HG02610 (cell line): ENCODE data around the gene C2CD2.
A peak's percentile ranks its signal among the peaks of the same experiment; 100 is the strongest.

ENCODE experiments used
- ATAC-seq: cut with Tn5 transposase; IDR thresholded peaks from one replicate; pipeline ENCODE4 v1.9.1; 2021; ENCODE audit warnings: mild to moderate bottlenecking, moderate library complexity; ENCODE audit not compliant: unreplicated experiment

Gene C2CD2

GRCh38 chr21:41890355-41890754 lies 63.5 kb downstream of the C2CD2 start:
- ATAC-seq, result no peak

GRCh38 chr21:41888749-41889376 lies 65.0 kb downstream of the C2CD2 start:
- ATAC-seq, result no peak

- no peak for ATAC-seq
Measured at GRCh38 chr21:41887667-41888066, 66.2 kb downstream of the C2CD2 start.

GRCh38 chr21:41886328-41886727 lies 67.5 kb downstream of the C2CD2 start:
- no peak for ATAC-seq

- no peak for ATAC-seq
Measured at GRCh38 chr21:41885341-41886024, 68.3 kb downstream of the C2CD2 start.

- ATAC-seq, result no peak
Measured at GRCh38 chr21:41884501-41885030, 69.3 kb downstream of the C2CD2 start.

GRCh38 chr21:41883582-41883981 lies 70.2 kb downstream of the C2CD2 start:
- ATAC-seq, result no peak

- ATAC-seq, result no peak
Measured at GRCh38 chr21:41881051-41881450, 72.8 kb downstream of the C2CD2 start.

GRCh38 chr21:41880153-41880552 lies 73.7 kb downstream of the C2CD2 start:
- ATAC-seq, result no peak

- ATAC-seq, result peak; percentile 64
Measured at GRCh38 chr21:41879190-41879998, 74.4 kb downstream of the C2CD2 start, which contains the start of gene PRDM15. PRDM15 (minus strand) TSS chr21:41879344; CDS start chr21:41860363, 18,981 bp downstream.

- peak; percentile 49 for ATAC-seq
Measured at GRCh38 chr21:41878831-41879189, 75.0 kb downstream of the C2CD2 start.

GRCh38 chr21:41877901-41878830 lies 75.7 kb downstream of the C2CD2 start:
- ATAC-seq, result peak; percentile 17

- no peak for ATAC-seq
Measured at GRCh38 chr21:41876928-41877652, 76.7 kb downstream of the C2CD2 start.

GRCh38 chr21:41876396-41876795 lies 77.4 kb downstream of the C2CD2 start:
- no peak for ATAC-seq

- ATAC-seq, result no peak
Measured at GRCh38 chr21:41875086-41875485, 78.7 kb downstream of the C2CD2 start.

- no peak for ATAC-seq
Measured at GRCh38 chr21:41874611-41875010, 79.2 kb downstream of the C2CD2 start.

- ATAC-seq, result no peak
Measured at GRCh38 chr21:41873426-41873825, 80.4 kb downstream of the C2CD2 start.

GRCh38 chr21:41873005-41873404 lies 80.8 kb downstream of the C2CD2 start:
- no peak for ATAC-seq

GRCh38 chr21:41871293-41872030 lies 82.4 kb downstream of the C2CD2 start:
- no peak for ATAC-seq
